HG03457 (cell line): Measurements from ENCODE around the gene TAF1B.

ENCODE experiments used
- ATAC-seq: cut with Tn5 transposase; IDR thresholded peaks from one replicate; pipeline ENCODE4 v1.9.1; 2021; ENCODE audit warnings: moderate number of reproducible peaks; ENCODE audit not compliant: unreplicated experiment

The TAF1B gene

DNA sequence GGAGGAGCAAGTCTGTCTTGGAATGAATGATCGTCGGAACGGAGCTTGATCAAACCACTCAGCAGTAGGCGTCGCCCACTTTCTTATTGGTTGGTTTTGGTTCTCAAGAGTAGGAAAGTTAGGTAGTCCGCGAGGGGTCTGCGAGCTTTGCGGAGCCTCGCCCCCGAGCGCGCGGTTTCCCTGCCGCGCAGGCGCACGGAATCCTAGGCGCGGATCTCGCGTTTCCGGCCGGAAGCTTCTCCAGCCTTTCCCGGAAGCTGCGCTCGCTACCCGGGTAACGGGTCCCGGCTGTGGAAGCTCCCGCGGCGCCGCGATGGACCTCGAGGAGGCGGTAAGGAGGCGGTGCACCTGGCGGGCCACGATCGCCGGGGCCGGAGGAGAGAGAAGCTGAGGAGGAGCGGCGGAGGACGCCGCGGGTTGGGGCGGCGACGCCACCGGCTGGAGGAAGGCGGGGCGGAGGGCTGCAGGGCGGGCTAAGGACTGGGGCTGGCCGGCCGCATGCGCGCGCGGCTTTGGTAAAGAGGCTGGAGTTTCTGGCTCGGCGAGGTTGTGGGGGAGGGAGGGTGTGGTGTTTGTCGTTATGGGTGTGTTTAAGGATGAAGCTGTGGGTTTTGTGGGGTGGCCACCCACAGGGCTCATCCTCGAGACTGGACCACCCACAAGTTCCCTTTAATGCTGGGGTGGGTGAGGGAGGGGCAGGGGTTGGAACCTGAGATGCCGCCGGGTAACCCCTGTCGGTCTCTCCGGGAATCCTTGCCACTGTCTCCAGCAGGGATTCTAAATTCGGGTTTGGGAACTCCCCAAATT, at the start of gene TAF1B:
TSS of gene TAF1B (plus strand) at position 246 of the 807 bp plus-strand sequence. CDS start at position 314, 68 bp downstream.
- peak; percentile 69 for ATAC-seq

DNA sequence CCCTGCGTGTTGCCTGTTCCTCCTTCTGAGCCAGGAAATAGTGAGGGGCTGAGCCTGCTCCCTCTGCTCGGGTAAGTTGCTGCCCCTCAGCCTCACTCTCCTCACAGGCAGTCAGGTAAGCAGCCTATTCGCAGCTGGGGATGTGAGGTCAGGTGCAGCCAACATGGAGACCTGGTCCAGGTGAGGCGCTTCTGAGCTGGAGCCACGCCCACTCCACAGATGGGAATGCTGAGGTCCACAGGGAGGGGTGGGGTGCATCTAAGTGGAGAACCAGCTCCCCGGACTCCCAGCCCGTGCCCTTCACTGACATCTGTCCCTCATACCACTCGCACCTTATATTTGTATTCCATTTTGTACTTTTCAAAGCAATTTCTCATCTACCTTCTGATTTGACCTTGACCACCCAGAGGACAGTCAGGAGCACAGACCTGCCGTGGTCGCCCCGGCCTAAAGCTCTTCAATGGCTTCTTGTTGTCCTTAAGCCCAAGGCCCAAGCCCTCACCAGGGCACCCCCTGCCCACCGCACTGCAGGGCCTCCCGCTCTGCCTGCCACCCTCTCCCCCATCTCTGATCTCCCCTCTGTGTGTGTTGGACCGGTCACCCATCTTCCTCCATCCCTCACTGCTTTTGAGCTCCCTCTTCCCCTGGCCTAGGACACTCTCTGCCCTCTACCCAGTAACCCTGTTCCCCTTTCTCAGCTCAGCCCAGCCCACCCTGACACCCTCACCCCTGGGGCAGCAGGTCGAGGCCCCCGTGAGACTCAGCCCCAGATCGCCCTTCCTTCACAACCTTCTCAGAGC, 49.2 kb upstream of the TAF1B start:
- ATAC-seq, result no peak

DNA sequence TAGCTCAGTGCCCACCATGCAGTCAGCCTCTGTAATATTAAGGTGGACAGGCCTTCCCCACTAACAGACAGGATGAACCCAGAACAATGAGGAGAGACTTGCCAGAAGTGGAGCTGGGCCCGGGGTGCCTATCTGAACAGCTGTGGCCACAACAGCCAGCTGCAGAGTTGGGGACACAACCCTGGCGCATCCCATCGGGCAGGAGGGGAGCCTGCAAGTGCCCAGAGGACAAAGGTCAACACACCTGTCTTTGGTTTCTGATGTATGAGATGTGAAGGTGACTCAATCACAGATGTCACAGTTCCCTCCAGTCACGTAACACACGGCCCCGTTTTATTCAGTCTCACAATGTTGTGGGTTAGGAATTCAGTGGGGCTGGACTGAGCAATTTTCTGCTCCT, 48.2 kb upstream of the TAF1B start:
- ATAC-seq, result no peak

DNA sequence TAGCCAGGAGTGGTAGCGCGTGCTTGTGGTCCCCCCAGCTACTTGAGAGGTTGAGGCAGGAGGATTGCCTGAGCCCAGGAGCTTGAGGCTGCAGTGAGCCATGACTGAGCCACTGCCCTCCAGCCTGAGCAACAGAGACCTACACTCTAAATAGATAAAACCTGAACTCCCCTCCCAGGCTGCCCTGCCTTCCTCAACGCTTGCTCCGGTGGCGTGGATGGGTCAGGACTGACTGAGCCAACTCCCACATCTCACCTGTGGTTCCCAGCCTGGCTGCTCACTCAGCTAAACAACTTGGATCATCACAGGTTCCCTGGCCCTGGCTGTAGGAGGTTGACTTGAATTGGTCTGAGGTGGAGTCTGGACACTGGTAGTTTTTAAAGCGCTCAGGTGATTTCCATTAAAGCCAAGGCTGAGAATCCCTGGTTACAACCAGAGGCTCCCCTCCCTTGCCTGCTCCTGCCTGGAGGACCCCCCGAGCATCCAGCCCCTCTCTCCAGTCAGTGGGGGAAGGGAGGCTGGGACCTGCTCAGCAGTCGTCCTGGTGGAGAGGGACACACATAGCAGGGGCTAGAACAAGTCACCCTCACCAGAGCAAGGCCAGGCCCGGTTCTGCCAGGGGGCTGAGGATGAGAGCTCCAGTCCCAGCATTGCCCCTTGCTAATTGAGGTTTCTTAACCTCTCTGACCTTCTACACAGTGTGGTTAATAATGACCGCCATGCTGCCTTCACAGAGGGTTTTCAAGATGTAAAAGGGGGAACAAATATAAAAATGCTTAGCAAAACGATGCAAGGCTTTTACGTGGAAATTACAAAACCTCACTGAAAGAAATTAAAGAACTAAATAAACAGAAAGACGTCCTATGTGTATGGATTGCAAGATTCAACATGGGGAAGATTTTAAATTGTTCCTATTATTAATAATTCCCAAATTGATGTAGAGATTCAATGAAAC, 46.9 kb upstream of the TAF1B start:
- no peak for ATAC-seq

DNA sequence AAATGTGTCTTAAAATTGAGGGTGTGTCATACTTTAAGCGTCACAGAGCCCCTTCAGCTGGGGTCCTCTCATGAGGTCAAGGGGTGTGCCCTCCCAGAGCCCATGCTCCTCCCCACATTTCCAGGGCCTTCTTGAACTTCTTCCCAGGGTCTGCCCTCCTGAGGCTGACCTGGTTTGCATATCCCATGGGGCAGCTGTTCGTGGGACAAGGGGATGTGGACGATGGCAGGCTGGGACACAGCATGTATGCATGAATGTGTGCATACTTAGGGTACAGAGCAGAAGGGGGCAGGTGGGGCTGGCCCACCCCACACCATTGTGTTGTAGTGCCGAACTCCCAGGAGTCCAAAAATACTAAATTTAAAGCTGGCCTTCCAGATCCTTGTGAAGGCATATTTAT, 46.2 kb upstream of the TAF1B start:
- ATAC-seq, result no peak

DNA sequence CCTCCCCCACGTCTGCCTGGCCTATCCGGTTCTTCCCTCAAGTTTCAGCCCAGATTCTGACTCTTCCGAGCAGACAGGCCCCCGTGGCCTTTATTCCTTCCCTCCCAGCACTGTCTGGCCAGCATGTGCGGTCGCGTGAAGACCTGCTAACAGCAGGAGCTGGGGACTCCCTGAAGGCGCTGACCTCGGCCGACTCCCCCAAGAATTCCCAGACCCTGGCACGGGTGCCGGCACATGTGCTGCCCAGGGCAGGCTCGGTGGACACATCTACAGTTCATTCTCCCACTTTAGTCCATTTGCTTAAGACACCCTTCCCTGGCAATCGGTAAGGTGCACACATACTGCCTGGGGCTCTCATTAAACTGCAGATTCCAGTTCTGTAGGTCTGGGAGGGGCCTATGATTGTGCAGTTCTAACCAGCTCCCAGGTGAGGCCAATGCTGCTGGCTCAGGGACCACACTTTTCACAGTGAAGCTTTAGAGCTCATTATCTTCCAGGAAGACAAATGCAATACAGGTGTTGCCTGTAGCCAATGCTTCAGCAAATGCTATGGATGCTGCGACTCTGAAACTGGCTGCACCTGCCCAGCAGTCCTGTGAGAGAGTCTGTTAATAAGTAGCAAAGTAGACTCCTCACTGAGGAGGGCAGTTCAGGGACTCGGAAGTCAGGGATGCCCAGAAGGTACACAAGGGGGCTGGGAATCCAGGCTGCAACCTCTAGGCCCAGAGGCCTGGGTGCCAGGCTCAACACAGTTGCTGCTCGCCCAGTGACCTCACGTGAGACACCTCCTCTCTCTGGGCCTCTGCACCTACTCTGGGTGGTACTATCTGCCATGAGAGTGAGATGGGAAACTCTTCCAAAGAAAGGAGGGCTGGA, 45.4 kb upstream of the TAF1B start:
- no peak for ATAC-seq

DNA sequence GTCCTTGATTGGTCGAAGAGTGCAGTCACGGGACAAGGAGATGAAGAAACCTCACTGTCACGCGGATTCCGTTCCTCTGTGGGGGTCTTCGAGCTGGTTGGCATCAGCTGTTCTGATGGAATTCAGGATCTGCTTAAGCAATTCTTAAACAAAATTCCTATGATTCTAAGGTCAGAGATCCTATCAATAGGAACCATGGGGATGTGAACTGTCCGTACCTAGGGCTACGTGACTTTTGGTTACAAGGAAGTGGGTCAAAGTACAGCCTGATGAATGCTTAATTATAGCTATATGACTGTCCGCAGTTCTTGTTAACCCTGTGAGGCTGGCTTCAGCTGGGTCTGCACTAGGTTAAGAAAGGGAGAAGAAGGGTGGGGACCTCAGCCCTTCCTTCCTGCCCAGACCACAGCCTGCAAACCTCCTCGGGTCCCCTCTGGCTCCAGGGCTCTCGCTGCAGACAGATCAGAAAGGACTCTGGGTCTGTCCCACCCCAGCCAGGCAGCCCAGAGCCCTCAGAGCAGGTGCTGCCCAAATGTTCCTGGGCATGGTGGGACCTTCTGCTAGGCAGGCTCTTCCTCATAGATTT, 44.2 kb upstream of the TAF1B start:
- no peak for ATAC-seq

DNA sequence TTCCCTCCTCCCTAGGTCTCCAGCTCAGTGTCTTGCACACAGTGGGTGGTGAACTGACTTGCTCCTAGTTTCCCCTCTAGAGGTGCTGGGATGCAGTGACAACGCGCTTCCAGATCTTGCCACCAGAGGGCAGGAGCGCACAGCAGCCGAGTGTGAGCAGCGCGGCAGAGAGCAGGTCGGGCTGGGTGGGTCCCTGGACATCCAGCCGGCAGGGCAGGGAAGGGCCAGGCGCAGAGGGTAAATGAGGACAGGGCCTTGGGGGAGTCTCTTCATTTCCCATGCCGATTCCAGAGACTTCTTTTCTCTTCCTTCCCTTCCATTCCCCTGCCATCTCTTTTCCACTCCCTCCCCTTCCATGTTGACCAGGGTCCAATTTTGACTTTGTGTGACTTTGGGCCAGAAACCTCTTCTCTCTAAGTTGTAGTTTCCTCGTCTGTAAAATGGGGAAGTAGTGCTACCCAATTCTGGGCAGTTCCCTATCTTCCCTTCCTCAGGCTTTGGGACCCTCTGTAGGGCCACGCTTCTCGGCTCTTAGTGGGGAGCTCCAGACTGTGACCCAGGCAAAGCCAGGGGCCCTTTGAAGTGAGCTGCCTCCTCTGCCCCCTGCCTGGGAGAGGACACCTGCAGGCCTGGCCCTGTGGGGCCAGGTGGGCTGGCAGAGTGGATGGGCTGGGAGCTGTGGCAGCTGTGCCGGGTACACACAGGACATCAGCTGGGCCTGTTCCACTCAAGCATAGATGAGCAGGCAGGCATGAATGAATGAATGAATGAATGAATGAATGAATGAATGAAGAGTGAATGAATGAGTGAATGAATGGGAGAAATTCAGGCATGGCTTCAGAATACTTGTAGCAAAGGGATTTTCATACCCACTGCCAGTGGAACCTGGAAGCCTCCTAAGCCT, 43.3 kb upstream of the TAF1B start:
- peak; percentile 55 for ATAC-seq

DNA sequence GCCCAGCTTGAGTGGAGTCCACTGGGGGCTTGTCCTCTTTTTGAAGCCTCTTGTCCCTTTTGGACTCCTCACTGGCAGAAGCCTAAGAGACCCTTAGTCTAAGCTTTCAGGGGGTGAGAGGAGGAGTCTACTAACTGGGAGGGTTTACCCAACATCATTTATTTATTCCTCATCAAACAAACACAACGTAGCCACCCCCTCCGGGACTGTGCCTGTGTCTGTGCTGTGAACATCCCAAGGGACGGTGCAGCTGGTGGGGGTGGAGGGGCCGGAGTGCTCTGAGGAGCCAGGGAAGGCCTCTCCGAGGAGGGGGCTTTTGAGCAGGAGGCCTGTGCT, 42.7 kb upstream of the TAF1B start:
- ATAC-seq, result no peak

DNA sequence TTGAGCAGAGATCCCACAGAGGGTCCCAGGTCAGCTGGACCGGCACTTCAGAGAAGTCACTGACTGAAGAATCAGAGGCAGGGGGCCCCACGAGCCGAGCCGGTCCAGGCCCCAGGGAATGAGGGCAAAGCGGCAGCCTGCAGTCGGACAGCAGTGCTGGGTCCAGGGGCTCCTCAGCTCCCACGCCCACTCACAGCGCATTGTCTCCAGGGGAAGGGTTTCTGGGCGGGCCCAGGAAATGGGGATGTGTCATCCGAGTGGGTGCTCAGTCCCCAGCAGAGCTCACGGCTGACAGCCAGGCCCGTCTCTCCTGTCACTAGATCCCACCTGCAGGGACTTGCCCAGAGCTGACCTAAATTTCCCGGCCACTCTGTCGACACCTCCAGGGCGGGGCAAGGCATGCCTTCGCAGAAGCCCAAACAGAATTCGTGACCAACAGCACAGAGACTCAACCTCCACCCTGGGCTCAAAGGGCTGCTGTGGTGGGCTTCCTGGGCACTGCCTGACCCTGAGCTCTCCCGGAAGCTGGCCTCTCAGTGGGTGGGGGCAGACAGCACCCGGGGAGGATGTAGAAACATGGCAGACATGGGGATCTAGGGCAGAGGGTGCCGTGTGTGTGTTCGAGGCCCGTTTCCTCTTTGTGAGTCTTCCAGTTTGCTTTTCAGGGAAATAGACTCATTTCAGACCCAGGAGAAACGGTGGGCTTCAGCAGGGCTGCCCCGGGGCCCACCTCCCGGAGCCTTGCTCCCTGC, 42.1 kb upstream of the TAF1B start:
- no peak for ATAC-seq

DNA sequence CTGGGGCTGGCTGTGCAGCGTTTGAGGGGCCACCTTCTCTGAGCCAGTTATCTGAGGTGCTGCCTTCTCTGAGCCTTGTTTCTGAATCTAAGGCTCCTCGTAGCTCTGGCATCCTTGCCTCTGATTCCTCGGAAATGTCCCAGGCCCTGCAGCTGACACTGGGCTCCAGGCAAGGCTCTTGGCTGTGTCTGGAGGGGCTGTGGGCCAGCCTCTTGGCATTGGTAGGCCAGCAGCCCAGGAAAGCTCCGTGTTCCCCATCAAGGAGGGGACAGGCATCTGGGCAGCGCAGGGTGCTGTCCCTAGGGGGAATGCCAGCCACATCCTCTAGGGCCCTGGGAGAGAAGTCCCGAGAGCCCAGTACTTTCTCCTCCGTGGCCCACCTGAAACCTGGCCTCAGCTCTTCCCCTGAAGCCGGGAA, 40.7 kb upstream of the TAF1B start:
- ATAC-seq, result no peak

DNA sequence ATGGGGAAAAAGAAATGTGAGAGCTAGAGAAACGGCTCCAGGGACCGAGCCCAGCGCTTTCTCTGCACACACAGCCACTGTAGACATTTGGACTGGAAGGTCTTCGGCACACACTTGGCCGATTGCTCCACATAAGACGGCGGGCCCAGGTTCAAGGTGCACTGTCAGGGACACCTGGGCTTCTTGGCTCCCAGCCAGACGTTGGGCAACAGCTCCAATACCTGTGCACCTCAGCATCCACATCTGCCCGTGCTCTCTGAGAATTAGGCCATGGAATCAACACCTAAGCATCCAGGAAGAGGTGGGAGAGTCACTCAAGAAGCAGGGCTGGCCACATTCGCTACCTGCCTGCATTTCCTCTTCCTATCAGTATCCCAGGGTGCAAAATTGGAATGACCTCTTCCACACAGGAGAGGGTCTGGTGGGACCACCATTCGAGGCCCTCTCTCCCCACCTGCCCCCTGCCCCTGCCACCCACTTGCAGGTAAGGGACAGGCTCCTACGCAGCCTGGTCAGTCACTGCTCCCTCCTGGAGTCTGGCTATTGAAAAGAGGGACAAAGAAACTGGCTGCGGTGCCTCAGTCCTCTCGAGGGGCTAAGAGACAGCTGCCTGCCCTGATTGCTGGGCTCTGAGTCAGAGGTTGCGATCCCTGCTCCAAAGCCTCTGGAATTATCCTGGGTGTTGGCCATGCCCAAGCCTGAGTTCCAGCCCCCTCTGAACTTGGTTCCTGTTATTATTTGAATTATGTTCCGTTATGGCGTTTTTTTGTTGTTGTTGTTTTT, 40.1 kb upstream of the TAF1B start:
- no peak for ATAC-seq

DNA sequence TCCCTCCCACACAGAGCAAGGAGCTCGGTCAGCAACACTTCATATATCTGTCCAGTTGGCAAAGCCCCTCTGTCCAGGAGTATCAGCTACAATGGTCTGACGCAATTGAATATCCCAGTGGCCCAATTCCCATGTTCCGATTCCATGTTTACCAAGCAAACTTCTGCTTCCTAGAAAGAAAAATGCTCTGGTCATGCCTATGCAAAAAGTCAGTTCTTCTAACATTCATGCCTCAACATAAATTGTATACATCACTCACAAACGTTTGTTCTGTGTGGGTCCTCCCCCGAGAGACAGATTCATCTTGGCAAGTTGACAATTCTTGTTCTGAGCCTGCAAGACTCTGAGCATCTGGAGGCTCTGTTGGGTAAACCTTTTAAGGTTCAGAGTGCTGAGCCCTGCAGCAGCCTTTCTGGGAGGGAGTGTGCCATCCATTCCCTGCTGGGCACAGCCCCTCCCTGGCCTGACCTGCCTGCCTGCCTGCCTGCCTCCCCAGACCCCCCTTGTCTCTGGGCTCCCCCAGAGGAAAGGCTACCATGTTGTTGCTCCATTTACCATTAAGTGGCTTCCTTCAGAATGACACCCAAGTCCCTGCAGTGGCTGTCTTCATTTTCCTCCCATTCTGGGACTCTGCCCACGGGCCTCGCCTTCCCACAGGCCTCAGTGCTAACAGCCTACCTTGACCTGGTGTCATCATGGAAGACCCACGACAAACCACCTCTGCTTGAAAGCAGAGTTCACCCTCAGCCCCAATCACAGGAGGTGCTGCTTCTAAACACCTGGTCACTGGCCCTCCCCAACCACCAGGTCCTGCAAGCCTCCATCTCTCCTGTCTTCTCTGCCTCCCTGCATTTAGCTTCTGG, 37.6 kb upstream of the TAF1B start:
- no peak for ATAC-seq

DNA sequence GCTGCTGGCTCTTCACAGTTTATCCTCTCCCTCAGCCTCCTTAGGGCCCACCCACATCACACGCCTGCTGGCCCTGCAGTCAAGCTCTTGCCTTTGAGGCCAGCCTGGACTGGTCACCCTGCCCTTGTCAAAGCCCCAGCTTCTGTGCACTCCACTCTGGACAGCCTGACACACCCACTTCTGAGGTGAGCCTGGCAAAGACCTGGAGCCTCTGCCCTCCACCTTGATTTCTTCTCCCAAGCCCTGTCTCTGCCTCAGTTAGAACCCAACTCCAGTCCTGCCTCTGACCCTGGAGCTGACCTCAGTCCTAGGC, 37.0 kb upstream of the TAF1B start:
- ATAC-seq, result no peak

DNA sequence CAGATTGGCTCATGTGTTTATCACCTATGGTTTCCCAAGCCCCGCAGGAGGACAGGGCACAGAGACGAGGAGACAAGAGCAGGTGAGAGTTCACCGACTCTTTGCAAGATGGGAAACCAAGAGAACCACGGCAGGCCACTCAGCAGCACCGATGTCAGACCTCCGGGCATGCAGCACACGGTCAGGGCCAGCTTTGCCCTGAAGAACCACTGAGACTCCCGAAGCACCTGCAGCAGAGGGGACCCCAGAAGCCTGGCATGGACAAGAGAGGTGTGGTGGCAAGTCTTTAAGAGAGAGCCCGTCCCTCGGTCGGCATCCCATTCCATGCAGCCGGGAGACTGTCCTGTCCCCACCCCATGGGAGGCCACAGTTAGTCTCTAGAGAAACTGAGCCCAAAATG, 36.6 kb upstream of the TAF1B start:
- no peak for ATAC-seq

DNA sequence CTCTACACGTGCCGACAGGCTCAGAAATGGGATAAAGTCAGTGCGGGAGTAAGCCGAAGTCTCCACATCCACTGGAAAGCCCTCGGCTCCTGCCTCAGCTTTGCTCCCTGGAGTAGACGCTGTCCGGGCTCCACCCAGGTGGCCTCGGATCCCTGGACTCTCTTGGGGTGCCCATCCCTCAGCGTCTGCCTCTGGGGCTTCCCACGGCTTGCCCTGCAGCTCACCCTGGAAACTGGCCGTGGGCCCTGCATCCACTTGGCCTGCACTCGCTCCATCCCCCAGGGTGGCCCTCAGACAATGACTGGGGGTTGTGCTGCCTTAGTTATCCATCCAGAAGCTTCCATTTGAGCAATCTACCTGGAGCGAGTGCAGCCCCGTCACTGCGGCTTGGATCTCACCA, 36.2 kb upstream of the TAF1B start:
- no peak for ATAC-seq
